GM19397 (cell line): ENCODE results near the gene PRTG.
"Not testable (repeated sequence)": the region's sequence is repeated elsewhere in the genome, so short reads cannot be mapped to it uniquely, and the experiment has no call there.

ENCODE experiments used
- ATAC-seq: cut with Tn5 transposase; IDR thresholded peaks from one replicate; pipeline ENCODE4 v1.9.1; 2021; ENCODE audit warnings: mild to moderate bottlenecking, moderate library complexity; ENCODE audit not compliant: unreplicated experiment

Gene PRTG

DNA sequence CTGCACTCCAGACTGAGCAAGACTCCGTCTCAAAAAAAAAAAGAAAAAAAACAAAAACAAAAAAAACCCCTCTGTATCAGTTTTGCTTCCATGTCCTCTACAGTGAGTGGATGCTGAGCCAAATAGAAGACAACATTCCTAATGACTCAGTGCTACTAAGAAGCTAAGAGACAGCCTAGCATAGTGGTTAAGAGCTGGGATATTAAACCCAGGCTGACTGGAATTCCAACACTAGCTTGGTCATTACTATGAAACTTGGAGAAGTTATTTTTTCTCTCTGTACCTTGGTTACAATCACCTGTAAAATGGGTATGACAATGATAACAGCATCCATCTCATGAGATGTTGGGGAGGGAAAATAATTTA lies 93.9 kb downstream of the PRTG start:
- no peak for ATAC-seq

DNA sequence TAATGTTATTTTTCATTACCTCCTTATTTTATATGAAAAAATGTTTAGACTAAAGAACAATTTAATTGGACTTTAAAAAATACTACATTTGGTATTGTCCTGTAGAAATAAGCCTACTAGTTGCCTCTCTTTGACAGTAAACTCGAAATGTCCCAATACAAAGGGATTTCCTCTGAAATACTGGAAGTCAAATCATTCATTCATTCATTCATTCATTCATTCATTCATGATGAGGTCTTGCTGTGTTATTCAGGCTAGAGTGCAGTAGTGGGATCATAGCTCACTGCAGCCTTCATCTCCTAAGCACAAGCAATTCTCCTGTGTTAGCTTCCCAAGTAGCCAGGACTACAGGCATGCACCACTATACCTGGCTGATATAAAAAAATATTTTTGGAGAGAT lies 104.2 kb downstream of the PRTG start:
- no peak for ATAC-seq

DNA sequence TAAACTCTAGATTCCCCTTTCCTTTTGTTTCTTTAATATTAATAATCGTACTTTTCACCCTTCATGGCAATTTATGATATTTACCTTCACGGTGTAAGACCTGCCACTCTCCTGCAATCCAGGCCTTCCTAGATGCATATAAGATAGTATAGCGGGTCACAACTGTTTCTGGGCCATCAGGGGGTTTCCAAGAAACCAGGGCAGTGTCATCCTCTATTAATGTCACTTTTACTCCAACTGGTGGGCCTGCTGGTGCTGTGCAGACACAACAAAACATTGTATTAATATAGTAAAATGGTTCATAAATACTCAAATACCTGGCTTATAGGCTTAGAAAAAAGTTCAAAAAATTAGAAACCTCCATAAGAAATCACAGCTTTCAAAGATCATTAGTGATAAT lies 105.9 kb downstream of the PRTG start:
- no peak for ATAC-seq

DNA sequence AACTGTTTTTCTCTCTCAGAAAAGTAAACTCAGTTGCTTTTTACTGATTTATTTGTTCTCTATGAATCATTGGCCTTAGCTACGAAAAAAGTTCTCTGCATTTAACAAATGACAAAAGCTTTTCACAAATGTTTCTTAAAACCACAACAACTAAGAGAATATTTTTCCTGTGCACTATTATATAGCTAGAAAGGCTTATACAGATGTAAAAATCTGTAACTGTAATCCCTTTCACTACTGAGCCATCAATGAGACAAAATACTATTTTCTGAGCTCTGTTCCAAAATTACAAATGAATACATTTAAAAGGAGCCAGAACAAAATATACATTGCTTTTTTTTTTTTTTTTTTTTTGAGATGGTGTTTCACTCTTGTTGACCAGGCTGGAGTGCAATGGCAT lies 109.2 kb downstream of the PRTG start:
- ATAC-seq, result no peak

GRCh38 chr15:55632434-55632833 lies 110.5 kb downstream of the PRTG start:
- ATAC-seq, result no peak

DNA sequence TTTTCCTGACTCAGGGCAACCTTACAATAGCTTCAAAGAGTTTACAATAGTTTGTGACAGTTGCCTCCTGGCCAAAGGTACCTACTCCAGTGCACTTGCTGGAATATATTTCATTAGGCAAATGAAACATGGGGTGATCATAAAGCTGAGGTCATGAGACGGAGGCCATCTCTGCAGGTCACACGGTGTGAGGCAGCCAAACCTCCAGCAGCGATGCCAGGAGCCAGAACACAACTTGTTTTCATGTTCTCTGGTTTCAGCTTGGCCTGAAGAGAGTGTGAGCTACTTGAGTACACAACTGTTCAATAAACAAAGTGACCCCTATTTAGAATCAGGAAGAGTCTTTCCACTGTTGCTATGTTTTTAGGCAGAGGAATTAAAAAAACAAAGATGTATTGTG lies 112.1 kb downstream of the PRTG start:
- no peak for ATAC-seq

- ATAC-seq, result no peak
These were observed 114.6 kb downstream of the PRTG start for GRCh38 chr15:55628369-55628730.

DNA sequence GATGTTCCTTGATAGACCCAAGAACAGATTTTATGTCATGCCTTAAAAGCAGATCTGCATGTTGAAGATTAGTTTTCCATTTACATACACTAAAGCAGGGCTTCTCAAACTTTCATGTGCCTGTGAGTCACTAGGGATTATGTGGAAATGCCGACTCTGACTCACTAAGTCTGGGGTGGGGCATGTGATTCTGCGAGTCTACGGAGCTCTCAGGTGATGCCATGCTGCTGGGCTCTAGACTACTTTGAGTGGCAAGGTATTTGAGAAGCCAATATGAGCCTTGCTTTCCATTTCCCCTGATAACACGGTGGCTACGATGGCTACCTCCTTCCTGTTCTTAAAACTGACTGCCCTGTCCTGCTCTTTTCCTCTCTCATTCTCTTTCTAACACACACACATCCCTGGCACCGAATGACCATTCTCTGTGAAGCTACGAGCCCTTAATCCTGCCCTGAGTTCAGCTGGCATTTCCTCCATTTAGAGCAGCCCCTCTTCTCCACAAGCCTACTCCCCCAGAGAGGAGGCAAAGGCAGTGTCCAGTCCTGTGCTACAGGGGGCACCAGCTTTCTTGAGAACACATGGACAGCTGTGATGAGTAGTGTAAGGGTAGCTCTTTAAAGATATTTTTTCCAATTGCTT lies 115.1 kb downstream of the PRTG start:
- no peak for ATAC-seq

GRCh38 chr15:55619783-55620182 lies 123.2 kb downstream of the PRTG start:
- ATAC-seq, result no peak

- no peak for ATAC-seq
These were observed 124.6 kb downstream of the PRTG start for GRCh38 chr15:55618387-55618786.

DNA sequence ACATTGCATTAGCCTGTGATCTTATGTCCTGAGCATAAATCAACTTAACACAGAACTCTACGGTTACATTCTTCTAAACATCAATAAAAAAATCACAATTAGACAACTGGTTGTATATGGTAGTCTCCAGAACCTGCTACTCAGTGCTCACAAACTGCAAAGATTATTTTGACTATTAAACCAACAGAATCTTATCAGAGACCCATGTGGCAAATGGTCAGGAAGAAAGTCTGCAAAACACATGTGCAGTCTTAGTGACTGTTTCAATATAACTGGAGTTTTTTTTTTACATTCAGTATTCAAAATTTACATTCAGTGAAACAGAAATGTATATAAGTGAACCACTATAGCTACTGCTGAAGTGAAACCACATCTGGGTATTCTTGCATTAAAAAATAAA lies 127.5 kb downstream of the PRTG start:
- no peak for ATAC-seq

- no peak for ATAC-seq
These were observed 129.2 kb downstream of the PRTG start for GRCh38 chr15:55613727-55614126.

DNA sequence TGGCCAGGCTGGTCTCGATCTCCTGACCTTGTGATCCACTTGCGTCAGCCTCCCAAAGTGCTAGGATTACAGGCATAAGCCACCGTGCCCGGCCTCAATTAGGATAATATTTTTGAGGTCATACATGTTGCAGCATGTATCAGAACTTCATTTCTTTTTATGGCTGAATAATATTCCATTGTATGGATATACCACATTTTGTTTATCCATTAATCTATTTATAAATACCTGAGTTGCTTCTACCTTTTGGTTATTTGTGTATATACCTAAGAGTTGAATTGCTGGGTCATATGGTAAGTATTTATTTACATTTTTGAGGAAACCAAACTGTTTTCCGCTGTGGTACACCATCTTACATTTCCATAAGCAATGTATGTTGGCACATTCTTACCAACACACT lies 136.7 kb downstream of the PRTG start:
- ATAC-seq, result no peak

DNA sequence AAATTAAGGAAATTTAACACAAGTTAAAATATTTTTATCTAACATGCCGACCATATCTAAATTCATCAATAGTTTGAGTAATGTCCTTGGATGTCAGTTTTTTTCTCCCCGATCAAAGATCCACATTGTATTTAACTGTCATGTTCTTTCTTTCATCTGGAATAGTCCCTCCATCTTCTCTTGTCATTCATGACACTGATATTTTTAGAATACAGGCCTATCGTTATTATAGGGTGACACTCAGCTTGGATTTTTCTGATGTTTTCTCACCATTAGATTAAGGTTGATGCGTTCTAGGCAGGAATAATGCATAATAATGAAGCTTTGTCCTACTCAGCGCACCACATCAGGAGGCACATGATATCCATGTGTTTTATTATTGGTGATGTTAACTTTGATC lies 141.6 kb downstream of the PRTG start:
- no peak for ATAC-seq

DNA sequence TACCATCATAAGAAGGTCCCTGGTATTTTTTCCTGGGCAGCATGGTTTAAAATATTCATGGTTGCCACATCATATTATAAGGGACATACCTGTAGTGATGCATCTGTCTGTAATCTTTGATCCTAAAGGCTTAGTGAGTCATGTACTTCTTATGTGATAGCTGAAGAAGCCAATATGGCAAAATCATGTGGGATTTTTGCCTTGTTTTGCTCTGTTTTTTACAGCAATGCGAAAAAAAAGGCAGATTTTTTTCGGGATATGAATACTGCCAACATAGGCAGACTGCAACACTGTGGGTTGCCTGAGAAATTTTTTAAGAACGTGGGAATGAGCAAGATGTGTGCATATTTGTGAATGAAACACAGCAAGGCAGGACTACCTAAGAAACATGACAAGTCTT lies 143.5 kb downstream of the PRTG start:
- no peak for ATAC-seq

DNA sequence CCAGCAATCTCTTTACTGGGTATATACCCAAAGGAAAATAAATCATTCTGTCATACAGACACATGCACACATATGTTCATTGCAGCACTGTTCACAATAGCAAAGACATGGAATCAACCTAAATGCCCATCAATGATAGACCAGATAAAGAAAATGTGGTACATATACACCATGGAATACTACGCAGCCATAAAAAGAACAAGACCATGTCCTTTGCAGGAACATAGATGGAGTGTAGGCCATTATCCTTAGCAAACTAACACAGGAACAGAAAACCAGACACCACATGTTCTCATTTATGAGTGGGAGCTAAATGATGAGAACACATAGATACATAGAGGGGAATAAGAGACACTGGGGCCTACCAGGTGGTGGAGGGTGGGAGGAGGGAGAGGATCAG lies 149.9 kb downstream of the PRTG start:
- ATAC-seq, result not testable (repeated sequence)

GRCh38 chr15:55590788-55591187 lies 152.2 kb downstream of the PRTG start:
- ATAC-seq, result no peak

DNA sequence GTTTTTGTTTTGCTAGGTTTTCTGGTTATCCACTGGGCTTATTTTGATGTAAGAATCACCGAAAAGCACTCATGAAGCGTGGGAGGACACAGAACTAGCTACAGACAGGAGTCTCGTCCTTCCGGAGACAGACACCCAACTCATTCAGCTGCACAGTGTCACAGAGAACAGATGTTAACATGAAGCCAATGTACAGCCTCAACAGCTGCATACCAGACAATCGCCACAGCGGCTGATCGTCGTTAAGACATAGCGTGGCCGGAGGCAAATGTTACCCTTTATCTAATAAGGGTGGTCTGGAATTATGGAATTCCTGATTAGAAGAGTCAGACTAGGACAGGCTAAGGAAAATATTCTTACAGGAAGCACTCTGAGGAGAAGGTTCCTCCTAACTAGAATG lies 153.7 kb downstream of the PRTG start:
- ATAC-seq, result no peak

- ATAC-seq, result no peak
These were observed 154.2 kb downstream of the PRTG start for GRCh38 chr15:55588815-55589115.

GRCh38 chr15:55588070-55588814 lies 154.7 kb downstream of the PRTG start, which contains the start of gene PYGO1:
Gene PYGO1, minus strand, starts transcription at chr15:55588345. Its CDS starts 462 bp downstream, at chr15:55587883.
- peak; percentile 67 for ATAC-seq

DNA sequence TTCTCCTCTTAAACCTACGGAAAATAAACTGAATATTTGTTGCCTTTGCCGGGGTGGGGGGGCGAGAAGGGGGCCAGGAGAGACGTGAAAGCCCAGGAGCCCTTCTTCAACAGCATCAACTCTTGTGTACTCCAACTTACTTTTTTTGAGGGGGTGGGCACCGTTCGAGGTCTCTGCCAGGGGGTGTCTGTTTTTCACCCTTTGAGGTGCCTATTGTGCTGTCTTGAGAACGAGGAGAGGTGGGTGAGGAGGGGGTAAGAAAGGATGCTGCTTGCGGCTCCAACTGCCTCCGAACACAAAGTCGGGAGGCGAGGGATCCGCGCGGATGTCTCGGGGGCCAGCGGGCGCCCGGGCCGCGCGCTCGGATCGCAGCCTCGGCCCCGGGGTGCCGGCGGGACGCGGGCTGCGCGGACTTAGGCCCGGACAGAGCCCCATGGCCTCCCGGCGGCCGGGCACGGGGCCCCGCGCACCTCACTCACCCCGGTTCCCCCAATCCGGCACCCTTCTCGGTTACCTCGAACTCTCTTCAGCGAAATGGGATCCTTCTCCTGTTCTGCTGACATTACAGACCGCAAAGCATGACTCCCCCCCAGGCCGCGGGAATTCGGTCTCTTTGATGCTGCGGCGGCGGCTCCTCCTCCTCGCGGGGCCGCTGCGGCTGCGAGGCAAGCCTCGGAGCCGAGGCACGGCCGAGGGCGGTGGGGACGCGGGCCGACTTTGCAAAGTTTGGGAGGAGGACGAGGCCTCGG lies 155.5 kb downstream of the PRTG start:
- peak; percentile 21 for ATAC-seq

- ATAC-seq, result no peak
These were observed 156.1 kb downstream of the PRTG start for GRCh38 chr15:55586808-55587207.
